ENCODE data around the gene NKAIN2. TPM values are rescaled to one million over a fixed set of nuclear protein-coding genes. Genes with fewer than 3 reads are reported as not detected.

Gene NKAIN2
- total RNA-seq, 2 experiments from 2014 or later = not detected

DNA sequence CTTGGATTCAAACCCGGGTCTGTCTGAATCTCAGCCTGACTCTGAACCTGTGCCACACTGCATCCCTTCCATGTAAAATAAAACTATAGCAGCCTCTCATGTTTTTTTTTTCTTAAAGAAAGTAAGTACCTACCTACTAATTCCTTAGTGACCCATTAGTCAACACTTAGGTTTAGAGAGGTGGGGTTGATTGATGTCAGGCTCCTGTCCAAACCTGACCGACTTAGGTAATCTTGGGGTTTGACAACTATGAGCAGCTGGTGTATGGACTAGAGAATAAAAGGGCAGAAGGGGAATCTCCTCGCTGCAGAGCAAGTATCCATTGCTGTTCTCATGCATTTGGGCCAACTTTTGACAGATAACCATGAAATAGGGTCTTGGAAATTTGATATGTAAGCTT is 6.5 kb downstream of the NKAIN2 start:
- H3K9me3 Mint-ChIP-seq (ENCODE audit: low read depth) = no peaks in the 10 kb centered on the region
- no peaks in the 10 kb centered on the region for H3K36me3 Mint-ChIP-seq (ENCODE audit: low read depth)
- ChIA-PET CTCF (no interaction called here), POLR2A (no interaction called here)
- no peak overlapping the region for H3K4me3 Mint-ChIP-seq
- ATAC-seq (no peak), DNase-seq (no peak)
- no peak overlapping the region for H3K27ac Mint-ChIP-seq
- intact Hi-C loops (cut with DNase I, micrococcal nuclease) = no loop called here
- H3K27me3 Mint-ChIP-seq = peaks cover 10% of the 10 kb centered on the region
- no peaks in the 10 kb centered on the region for H3K4me1 Mint-ChIP-seq

DNA sequence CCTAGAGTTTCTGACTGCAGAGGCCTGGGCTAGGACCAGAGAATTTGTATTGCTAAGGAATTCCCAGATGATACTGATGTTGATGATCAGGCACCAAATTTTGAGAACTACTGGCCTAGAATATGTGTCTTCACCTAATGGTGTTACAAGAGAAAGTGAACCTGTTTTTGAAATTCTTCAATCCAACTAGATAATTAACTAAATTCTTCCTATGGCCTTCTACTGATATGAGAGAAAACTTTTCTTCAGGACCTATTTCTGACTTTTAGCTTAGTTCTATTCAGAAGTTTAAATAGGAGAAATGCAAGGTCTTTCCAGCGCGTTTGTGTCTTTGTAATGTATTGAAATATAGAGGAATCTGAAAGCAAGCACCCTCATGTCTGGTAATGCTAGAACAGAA is 7.3 kb downstream of the NKAIN2 start:
- no peak for ATAC-seq
- no peaks in the 10 kb centered on the region for H3K36me3 Mint-ChIP-seq (ENCODE audit: low read depth)
- no peak overlapping the region for H3K27ac Mint-ChIP-seq
- H3K4me1 Mint-ChIP-seq = no peaks in the 10 kb centered on the region
- peaks cover 7% of the 10 kb centered on the region for H3K27me3 Mint-ChIP-seq
- no peaks in the 10 kb centered on the region for H3K9me3 Mint-ChIP-seq (ENCODE audit: low read depth)
- intact Hi-C loops (cut with DNase I, micrococcal nuclease) = no loop called here
- ChIA-PET CTCF (interaction anchor here (0.9 kb wide), 1 partner anchor 8 kb away, joined by 4 read pairs; no protein-coding TSS in a partner anchor), POLR2A (no interaction called here)
- H3K4me3 Mint-ChIP-seq = no peak overlapping the region
- DNase-seq = no peak

GRCh38 chr6:123811378-123811777 is 7.7 kb downstream of the NKAIN2 start:
- Mint-ChIP-seq H3K27me3 (peaks cover 5% of the 10 kb centered on the region), H3K4me1 (no peaks in the 10 kb centered on the region), H3K27ac (no peak overlapping the region), H3K4me3 (no peak overlapping the region), H3K36me3 (ENCODE audit: low read depth) (no peaks in the 10 kb centered on the region), H3K9me3 (ENCODE audit: low read depth) (no peaks in the 10 kb centered on the region)
- ATAC-seq = no peak
- ChIA-PET CTCF (interaction anchor here (0.9 kb wide), 1 partner anchor 9 kb away, joined by 4 read pairs; no protein-coding TSS in a partner anchor), POLR2A (no interaction called here)
- intact Hi-C loops (cut with DNase I, micrococcal nuclease) = no loop called here
- DNase-seq = no peak

- DNase-seq (no peak), ATAC-seq (no peak)
- H3K9me3 Mint-ChIP-seq (ENCODE audit: low read depth) = no peaks in the 10 kb centered on the region
- H3K27me3 Mint-ChIP-seq = peaks cover 2% of the 10 kb centered on the region
- intact Hi-C loops (cut with DNase I, micrococcal nuclease) = no loop called here
- H3K27ac Mint-ChIP-seq = no peak overlapping the region
- POLR2A ChIA-PET = no interaction called here
- no peak overlapping the region for H3K4me3 Mint-ChIP-seq
- CTCF ChIA-PET = no interaction called here
- no peaks in the 10 kb centered on the region for H3K4me1 Mint-ChIP-seq
- H3K36me3 Mint-ChIP-seq (ENCODE audit: low read depth) = no peaks in the 10 kb centered on the region
Observed at GRCh38 chr6:123812621-123813020, 9.0 kb downstream of the NKAIN2 start.

DNA sequence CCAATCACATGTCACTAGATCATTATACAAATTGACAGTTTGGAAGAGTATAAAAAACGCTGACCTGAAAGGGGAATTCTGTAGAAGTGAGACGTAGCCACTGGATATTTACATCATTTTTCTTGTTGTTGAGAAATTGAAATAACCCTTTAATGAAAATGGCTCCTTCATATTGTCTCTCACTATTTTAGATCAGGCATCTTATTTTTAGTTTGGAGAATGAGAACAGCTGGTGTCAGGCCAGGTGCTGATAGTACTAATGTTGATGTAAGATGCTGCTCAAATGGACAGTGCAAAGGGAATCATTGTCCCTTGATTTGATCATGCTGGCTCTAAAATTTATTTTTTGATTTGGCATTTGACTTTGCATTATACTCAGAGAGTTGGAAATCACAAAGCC is 17.4 kb downstream of the NKAIN2 start:
- Mint-ChIP-seq H3K36me3 (ENCODE audit: low read depth) (no peaks in the 10 kb centered on the region), H3K4me1 (no peaks in the 10 kb centered on the region), H3K9me3 (ENCODE audit: low read depth) (no peaks in the 10 kb centered on the region), H3K27me3 (peaks cover 5% of the 10 kb centered on the region), H3K4me3 (no peak overlapping the region), H3K27ac (no peak overlapping the region)
- ChIA-PET POLR2A (no interaction called here), CTCF (no interaction called here)
- DNase-seq = no peak
- intact Hi-C loops (cut with DNase I, micrococcal nuclease) = no loop called here
- ATAC-seq = no peak

- Mint-ChIP-seq H3K27me3 (no peaks in the 10 kb centered on the region), H3K4me1 (no peaks in the 10 kb centered on the region), H3K9me3 (ENCODE audit: low read depth) (no peaks in the 10 kb centered on the region), H3K36me3 (ENCODE audit: low read depth) (no peaks in the 10 kb centered on the region), H3K27ac (no peak overlapping the region), H3K4me3 (no peak overlapping the region)
- DNase-seq = no peak
- ATAC-seq = no peak
- POLR2A ChIA-PET = no interaction called here
- CTCF ChIA-PET = interaction anchor here (1.2 kb wide), 1 partner anchor 10 kb away, joined by 3 read pairs; no protein-coding TSS in a partner anchor
- intact Hi-C loops (cut with DNase I, micrococcal nuclease) = no loop called here
Observed at GRCh38 chr6:123829302-123829953, 25.8 kb downstream of the NKAIN2 start.

DNA sequence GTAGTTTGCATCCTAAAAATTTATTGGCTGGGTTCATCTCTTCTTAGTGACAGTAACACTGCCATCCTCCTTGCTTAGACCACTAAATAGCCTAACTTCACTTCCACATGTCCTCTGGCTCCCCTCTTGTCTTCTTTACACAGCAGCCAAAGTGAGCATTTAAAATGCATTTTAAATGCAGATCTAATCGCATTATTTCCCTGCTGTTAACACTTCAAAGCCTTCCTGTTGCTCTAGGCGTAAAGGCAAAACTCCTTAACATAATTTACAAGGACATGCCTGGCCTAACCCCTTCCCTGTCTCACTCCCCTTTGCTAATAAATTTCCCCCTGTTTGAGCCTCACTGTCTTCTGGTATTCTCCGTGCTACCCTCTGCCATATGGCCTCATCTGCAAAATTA is 26.5 kb downstream of the NKAIN2 start:
- Mint-ChIP-seq H3K9me3 (ENCODE audit: low read depth) (no peaks in the 10 kb centered on the region), H3K27me3 (no peaks in the 10 kb centered on the region), H3K36me3 (ENCODE audit: low read depth) (no peaks in the 10 kb centered on the region), H3K4me3 (no peak overlapping the region), H3K4me1 (no peaks in the 10 kb centered on the region), H3K27ac (no peak overlapping the region)
- intact Hi-C loops (cut with DNase I, micrococcal nuclease) = no loop called here
- POLR2A ChIA-PET = no interaction called here
- DNase-seq (no peak), ATAC-seq (no peak)
- CTCF ChIA-PET = no interaction called here

DNA sequence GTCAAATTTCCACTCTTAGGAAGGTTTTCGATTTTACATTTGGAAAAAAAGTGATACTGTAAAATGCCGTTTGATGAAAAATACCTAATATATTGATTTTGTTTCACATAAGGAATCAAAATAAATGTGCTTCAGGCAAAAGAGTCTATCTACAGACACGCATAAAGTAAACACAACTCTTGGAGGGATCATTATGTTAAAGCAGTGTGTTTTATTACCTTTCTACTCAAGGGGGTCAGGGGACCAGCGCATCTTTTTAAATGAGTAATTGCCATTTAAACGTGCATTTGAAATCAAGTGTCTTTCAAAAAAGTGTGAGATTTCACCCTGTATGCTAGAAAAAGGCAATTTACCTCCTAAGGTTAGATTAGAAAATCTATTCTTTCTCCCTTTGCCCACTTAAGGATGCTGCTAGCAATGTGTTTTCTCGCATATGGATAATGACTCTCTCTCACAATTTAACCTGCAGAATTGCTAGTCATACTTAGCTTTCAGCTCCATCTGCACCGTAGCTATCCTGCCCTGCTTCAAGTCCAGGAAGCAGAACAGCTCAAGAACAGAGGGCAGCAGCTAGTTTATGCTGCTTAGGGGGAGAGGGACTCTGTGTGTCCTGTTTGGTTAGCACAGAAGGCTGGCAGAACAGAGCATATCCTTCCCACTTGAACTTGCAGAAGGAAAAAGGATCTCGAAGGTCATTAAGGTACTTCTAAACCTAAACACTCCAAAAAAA is 35.0 kb downstream of the NKAIN2 start:
- no peak overlapping the region for H3K27ac Mint-ChIP-seq
- H3K36me3 Mint-ChIP-seq (ENCODE audit: low read depth) = no peaks in the 10 kb centered on the region
- H3K4me1 Mint-ChIP-seq = no peaks in the 10 kb centered on the region
- ATAC-seq (no peak), DNase-seq (no peak)
- peaks cover 2% of the 10 kb centered on the region for H3K27me3 Mint-ChIP-seq
- CTCF ChIA-PET = no interaction called here
- no peak overlapping the region for H3K4me3 Mint-ChIP-seq
- H3K9me3 Mint-ChIP-seq (ENCODE audit: low read depth) = peaks cover 1% of the 10 kb centered on the region
- intact Hi-C loops (cut with DNase I, micrococcal nuclease) = no loop called here
- POLR2A ChIA-PET = no interaction called here

DNA sequence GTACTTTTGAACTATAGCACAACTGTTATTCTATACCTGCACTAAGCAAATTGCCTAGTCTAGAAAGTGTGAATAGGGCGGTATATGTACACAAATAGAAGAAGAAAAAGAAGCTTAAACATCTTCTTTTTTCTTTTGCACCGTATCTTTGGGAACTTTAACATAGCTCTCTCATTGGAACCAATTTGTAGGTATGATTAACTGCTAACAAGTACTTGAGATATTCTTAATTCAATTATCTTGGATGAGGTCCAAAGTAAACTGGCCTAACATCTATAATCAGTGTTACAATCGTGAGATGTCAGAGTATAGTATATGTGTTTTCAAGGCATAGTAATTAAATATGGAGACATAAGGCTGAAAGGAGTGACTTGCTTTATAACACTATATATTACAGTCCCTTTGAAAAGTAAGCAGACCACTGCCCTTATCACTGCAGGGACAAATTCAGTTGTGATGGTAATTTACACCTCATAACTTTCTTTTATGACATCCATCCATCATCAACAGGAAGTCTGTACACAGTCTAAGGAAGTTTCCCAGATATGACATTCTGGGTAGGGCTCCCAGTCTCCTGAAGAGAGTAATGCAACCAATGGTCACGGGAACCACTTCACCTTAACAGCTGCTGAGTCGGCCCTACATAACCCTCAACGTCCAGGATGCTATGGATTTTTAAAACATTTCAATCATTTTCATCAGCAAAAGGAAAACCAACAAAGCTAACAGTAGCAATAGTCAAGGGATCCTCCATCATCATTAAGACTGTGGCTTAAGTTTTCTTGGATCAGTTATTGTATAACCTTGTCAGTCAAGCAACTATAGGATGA is 37.6 kb downstream of the NKAIN2 start:
- Mint-ChIP-seq H3K27me3 (peaks cover 2% of the 10 kb centered on the region), H3K27ac (no peak overlapping the region), H3K9me3 (ENCODE audit: low read depth) (peaks cover 1% of the 10 kb centered on the region), H3K4me3 (no peak overlapping the region), H3K4me1 (no peaks in the 10 kb centered on the region), H3K36me3 (ENCODE audit: low read depth) (no peaks in the 10 kb centered on the region)
- POLR2A ChIA-PET = no interaction called here
- ATAC-seq (no peak), DNase-seq (no peak)
- CTCF ChIA-PET = no interaction called here
- intact Hi-C loops (cut with DNase I, micrococcal nuclease) = no loop called here

DNA sequence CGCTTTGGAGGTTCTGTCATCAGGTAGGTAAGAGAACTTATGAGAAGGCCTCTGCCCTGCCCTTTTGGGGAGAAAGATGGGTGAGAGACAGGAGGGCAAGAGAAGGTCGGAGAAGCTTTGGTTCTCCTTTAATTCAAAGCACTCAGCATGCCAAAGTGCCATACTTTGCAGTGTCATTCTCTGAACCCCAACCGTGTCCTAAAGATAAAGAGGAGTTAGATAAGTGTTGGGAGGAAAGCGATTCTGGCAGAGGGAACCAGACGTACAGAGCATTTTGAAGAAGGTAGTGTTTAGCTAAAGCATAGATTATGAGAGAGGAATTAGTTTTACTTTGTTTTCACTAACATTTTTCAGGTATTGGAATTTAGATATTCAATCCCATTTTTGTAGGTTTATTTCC is 40.3 kb downstream of the NKAIN2 start:
- intact Hi-C loops (cut with DNase I, micrococcal nuclease) = no loop called here
- ATAC-seq (no peak), DNase-seq (no peak)
- Mint-ChIP-seq H3K9me3 (ENCODE audit: low read depth) (peaks cover 3% of the 10 kb centered on the region), H3K36me3 (ENCODE audit: low read depth) (no peaks in the 10 kb centered on the region), H3K4me3 (no peak overlapping the region), H3K27ac (no peak overlapping the region), H3K27me3 (no peaks in the 10 kb centered on the region), H3K4me1 (no peaks in the 10 kb centered on the region)
- ChIA-PET POLR2A (no interaction called here), CTCF (interaction anchor here (0.6 kb wide), 1 partner anchor 54 kb away, joined by 4 read pairs; no protein-coding TSS in a partner anchor)

DNA sequence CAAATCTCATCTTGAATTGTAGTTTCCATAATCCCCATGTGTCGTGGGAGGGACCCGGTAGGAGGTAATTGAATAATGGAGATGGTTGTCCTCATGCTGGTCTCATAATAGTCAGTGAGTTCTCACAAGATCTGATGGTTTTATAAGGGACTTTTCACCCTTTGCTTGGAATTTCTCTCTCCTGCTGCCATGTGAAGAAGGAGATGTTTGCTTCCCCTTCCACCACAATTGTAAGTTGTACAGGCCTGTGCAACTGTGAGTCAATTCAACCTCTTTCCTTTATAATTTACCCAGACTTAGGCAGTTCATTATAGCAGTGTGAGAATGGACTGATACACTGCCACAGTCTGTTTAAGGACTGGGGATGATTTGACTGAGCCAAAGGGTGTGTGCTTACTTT is 44.7 kb downstream of the NKAIN2 start:
- intact Hi-C loops (cut with DNase I, micrococcal nuclease) = no loop called here
- no peak overlapping the region for H3K27ac Mint-ChIP-seq
- H3K36me3 Mint-ChIP-seq (ENCODE audit: low read depth) = no peaks in the 10 kb centered on the region
- H3K27me3 Mint-ChIP-seq = no peaks in the 10 kb centered on the region
- no peak for ATAC-seq
- H3K4me3 Mint-ChIP-seq = no peak overlapping the region
- CTCF ChIA-PET = no interaction called here
- H3K4me1 Mint-ChIP-seq = no peaks in the 10 kb centered on the region
- DNase-seq = no peak
- H3K9me3 Mint-ChIP-seq (ENCODE audit: low read depth) = peaks cover 3% of the 10 kb centered on the region
- POLR2A ChIA-PET = no interaction called here

- Mint-ChIP-seq H3K4me1 (no peaks in the 10 kb centered on the region), H3K27me3 (no peaks in the 10 kb centered on the region), H3K27ac (no peak overlapping the region), H3K4me3 (no peak overlapping the region), H3K9me3 (ENCODE audit: low read depth) (peaks cover 3% of the 10 kb centered on the region), H3K36me3 (ENCODE audit: low read depth) (no peaks in the 10 kb centered on the region)
- DNase-seq = no peak
- CTCF ChIA-PET = no interaction called here
- POLR2A ChIA-PET = no interaction called here
- ATAC-seq = no peak
- intact Hi-C loops (cut with DNase I, micrococcal nuclease) = no loop called here
Observed at GRCh38 chr6:123849406-123849805, 45.7 kb downstream of the NKAIN2 start.

Data from activated CD4-positive, alpha-beta T cell treated with anti-CD3 and anti-CD28 coated beads for 36 hours (primary cell).